HG02759 (cell line): ENCODE measurements around the gene LRRC74B.

Experiments
- ATAC-seq: cut with Tn5 transposase; IDR thresholded peaks from one replicate; pipeline ENCODE4 v1.9.1; 2021; ENCODE audit warnings: mild to moderate bottlenecking, moderate library complexity; ENCODE audit not compliant: unreplicated experiment

The LRRC74B gene

GRCh38 chr22:21013657-21014201, 32.0 kb upstream of the LRRC74B start:
- peak; percentile 19 for ATAC-seq

DNA sequence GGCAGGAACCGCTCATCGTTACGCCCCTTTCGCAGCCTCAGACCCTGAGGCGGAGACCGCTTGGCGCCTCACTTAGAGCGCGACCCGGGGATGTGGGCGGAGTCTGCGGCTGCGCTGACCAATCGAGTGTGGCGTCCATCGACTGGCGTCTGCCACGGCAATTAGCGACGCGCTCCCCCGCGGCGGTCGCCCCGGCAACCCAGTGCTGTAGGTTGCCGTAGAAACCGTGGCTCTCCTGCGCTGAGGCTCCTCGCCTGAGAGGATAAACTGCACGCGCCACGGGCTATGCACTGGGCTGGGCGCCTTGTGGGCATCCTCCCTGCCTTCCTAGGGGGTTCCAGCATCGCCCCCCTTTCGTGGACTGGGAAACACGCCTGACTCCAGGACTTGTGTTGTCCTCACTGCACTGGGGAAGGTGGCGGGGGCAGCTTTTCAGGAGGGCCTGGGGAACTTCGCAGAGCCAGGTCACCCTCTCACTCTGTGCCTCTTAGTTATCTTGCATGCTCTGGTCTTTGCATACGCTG, 31.5 kb upstream of the LRRC74B start:
- ATAC-seq = peak; percentile 87

DNA sequence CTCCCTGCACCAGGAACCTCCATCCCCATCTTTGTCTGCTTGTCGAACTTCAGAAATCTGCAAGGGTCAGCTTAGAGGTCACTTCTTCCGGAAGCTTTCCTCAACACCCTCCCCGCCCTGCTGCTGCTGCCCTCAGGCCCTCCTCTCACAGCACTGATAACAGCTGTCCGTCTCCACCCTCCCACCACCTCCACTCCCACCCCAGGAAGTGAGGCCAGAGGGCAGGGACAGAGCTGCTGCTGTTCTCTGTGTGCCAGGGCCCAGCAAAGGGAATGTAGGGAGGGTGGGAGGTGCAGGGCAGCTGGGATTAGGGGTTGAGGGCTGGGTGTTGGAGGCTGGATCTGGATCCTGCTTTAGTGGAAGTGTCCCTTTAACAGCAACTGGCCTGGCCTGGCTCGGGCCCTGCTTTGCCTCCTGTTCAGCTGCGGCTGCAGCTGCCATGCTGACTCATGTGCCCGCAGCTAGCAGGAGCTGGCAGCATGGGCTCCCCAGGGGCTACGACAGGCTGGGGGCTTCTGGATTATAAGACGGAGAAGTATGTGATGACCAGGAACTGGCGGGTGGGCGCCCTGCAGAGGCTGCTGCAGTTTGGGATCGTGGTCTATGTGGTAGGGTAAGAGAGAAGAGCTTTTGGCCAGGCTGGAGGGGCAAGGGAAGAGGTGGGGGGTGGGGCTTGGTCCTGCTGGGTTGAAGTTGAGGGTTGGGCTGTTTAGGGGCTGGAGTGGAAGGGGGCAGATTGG, 30.9 kb upstream of the LRRC74B start, which contains the start of gene P2RX6:
P2RX6 (plus strand) TSS at position 440 of the 740 bp plus-strand sequence; CDS start at position 450, 10 bp downstream.
- ATAC-seq = no peak

DNA sequence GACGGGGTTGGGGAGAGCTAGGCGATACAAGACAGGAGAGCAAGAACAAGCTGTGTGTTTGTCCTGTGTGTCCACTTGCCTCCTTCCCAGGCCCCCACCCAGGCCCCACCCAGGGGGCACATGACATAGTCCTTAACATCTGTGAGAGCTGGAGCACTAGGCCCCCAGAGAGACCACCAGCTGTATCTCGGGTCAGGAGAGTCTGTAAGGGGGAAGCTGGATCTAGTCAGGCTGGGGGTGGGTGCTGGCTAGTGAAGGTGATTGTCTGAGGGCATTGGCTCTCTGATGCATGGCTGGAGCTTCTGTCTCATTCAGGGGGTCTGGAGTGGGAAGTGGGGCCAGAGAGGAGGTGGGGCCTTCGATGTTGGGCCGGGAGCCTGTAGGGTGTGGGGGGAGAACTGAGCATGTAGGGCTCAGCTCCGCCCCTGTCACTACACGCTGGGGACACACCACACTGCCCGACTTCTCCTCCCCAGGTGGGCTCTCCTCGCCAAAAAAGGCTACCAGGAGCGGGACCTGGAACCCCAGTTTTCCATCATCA, 30.2 kb upstream of the LRRC74B start:
- no peak for ATAC-seq

DNA sequence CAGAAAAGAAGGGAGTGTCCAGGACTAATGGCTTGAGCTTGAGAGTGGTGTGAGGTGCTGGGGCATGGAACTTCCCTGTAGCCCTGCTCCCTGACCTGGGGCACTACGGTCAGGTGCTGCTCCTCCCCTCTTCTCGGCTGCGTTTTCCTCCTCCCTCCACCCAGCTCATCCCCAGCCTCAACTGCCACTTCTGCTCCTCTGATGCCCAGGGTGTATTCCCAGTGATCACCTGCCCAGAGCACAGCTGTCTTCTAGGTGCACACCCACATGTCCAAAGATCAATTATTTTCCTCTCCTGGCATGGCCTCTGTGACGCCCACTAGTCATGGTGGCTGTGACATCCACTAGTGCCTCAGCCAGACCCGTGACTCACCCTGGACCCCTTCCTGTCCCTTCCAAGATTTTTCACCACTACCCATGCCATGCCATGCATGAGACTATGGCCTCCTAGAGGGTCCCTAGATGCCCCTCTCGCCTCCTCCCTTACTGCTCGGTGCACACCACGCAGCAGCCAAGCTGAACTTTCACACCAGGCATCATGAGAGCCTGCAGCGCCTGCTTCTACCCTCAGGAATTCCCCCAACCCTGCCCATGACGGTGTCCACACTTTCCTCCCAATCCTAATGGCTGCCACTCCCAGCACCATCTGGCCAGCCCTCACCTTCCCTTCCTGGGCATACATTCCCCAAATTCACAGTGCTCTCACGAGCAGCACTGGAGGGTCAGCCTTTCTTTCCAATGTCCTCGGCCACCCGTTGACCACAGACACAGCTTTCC, 28.9 kb upstream of the LRRC74B start:
- ATAC-seq = no peak

- ATAC-seq = no peak
These were observed 27.4 kb upstream of the LRRC74B start for GRCh38 chr22:21018314-21018713.

GRCh38 chr22:21020802-21021429, 24.8 kb upstream of the LRRC74B start:
- ATAC-seq = no peak

DNA sequence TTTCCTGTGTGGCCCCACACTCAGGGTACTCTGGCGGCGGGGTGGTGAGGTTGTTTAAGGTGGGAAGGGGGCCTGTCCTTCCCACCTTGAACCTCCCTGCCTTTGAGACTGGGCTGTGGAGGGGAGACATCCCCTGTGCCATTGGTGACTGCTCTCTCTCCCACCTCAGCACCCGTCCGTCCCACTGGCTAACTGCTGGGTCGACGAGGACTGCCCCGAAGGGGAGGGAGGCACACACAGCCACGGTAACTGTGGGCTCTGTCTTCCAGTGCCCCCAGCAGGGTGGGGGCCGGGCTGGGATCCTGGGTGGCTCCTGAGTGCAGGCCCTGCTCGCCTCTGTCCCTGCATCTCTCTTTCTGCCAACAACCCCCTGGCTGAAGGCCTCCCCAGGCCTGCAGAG, 23.2 kb upstream of the LRRC74B start:
- no peak for ATAC-seq

DNA sequence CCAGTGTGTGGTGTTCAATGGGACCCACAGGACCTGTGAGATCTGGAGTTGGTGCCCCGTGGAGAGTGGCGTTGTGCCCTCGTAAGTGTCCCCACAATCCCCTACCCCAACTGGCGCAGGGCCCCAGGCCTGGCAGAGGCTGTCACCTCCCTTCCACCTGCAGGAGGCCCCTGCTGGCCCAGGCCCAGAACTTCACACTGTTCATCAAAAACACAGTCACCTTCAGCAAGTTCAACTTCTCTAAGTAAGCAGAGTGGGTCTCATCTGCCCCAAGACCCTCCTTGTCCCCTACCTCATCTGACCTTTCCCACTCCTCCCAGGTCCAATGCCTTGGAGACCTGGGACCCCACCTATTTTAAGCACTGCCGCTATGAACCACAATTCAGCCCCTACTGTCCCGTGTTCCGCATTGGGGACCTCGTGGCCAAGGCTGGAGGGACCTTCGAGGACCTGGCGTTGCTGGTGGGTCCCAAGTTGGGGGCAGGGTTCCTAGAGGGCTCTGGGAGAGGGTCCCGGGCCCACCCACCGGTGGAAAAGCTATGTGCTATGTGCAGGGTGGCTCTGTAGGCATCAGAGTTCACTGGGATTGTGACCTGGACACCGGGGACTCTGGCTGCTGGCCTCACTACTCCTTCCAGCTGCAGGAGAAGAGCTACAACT, 22.7 kb upstream of the LRRC74B start:
- ATAC-seq = no peak

GRCh38 chr22:21025266-21025665, 20.5 kb upstream of the LRRC74B start:
- ATAC-seq = no peak

GRCh38 chr22:21025763-21026755, 19.7 kb upstream of the LRRC74B start:
- ATAC-seq = no peak

DNA sequence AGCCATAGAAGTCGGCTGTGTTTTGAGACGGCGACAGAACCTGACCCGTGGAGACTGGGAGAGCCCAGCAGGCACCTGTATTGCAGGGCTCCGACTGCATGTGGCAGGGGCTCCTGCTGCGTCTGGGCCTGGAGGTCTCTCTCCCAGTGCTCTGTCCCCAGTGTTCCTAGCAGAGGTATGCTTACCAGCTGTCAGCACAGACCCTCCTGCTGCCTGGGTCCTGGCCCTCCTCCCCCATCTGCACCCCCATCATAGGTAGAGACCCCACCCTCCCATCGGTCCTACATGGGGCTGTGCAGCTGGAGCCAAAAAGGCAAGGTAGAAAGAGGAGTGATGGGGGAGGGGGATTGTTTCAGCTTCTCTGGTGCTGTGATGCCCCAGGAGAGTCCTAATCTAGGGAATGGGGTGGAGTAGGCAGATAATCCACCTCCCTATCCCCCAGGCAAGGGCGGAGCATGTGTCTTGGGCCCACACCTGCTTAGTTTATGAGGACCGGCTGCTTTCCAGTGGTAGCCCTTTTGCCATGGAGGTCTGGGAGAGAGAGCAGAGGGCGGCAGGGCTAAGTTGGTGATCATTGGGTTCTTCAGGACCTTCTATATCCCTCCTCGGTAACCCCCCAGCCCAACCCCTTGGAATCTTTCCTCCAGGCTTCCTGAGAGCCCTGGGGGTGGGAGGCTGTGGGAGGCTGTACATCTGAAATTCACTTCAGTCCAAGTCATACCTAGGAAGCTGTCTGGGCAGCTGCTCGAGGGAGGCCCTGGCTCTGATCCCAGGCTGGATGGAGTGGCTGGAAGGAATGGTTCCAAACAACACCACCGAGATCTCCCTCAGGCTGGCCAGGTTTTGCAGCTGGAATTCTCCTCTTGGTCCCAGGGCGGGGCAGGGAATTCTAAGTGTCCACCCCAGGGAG, 18.7 kb upstream of the LRRC74B start:
- ATAC-seq = no peak

DNA sequence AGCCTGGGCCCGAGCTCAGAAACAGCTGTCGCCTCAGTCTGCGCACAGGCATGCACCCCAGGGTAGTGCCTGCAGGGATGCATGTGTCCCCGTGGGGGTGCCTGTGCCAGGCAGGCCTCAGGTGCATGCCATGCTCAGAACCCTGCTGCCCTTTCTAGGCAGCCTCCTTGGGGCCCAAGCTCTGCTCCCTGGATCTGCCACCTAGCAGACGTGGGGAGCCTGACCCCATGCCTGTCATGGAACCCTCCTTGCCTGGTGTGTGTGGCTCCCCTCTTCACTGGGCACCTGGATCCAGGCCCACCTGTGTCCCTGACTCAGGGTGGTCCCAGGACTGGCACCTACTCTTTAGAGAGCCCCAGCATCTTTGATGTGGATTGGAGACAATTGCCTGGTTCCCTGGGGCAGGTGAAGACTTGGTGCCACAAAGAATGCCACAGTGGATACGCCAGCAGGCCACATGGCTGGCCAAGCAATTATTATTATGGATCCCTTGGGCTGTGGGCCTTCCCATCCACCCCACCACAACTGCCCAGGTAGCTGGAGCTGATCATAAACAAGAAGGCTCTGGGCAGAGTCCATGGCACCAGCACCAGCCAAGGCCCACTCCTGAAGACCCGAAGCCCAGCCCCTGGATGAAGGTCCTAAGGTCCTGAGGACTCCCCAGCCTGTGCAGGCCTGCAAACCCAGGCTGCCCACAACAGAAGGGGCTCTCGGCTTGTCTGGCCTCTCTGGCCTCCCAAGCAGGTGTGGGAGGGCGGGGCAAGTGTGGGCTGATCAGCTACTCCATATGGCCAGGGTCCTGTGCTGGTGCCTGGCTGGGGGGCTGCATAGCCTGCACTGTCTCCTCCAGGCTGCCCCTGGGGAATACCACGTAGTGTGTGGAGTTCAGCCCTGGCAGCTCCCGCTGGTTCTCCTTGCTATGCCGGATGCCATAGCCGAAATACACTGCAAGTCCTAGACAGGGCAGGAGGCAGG, 17.2 kb upstream of the LRRC74B start:
- ATAC-seq = no peak

- ATAC-seq = no peak
These were observed 16.2 kb upstream of the LRRC74B start for GRCh38 chr22:21029486-21030025.

DNA sequence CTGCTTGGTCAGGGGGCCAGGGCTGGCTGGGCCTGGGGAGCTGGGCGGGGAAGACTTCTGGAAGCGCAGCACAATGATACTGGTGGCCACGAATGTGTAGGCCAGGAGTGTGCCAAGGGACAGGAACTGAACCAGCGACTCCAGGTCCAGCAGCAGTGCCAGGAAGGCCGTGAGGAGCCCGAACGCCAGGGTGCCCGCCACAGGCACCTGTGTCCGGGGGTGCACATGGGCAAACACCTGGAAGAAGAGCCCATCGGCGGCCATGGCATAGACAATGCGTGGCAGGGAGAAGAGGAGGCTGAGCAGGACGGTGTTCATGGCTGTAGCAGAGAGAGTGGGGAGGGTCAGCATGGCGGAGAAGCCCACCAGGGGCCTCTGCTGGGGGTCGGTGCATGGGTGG, 15.7 kb upstream of the LRRC74B start:
- ATAC-seq = no peak

- ATAC-seq = no peak
These were observed 14.9 kb upstream of the LRRC74B start for GRCh38 chr22:21030621-21031544.
